H1 (cell line): ENCODE results near the gene ARHGAP15. TPM values are rescaled to one million over a fixed set of nuclear protein-coding genes. Genes with fewer than 3 reads are reported as not detected.

Source experiments
- CTCF ChIA-PET: fragments of 300-600 bp; sonication (Branson Sonifier 250); formaldehyde crosslinking; loops from one replicate; lab custom pipeline; 2021; ENCODE audit not compliant: partially characterized antibody; lab: Charles Lee
- POLR2A ChIA-PET: fragments of 300-600 bp; sonication (Branson Sonifier 250); formaldehyde crosslinking; loops from one replicate; lab custom pipeline; 2021; ENCODE audit warnings: inconsistent platforms; ENCODE audit not compliant: partially characterized antibody; lab: Charles Lee
- DNase-seq, 2 experiments: peaks; one replicate each; pipeline versions ENCODE4 v3.0.0 to v3.0.0-alpha.2; 2010 to 2022; ENCODE audit warnings: low spot score in 2 of 2, low read depth in 1 of 2, mixed read lengths in 1 of 2
- FAIRE-seq: peaks from 2 replicates; lab custom pipeline; 2011; peaks lifted over from hg19 to GRCh38; lab: Jason Lieb, UNC
- H2AFZ ChIP-seq: 2 replicates; pipeline ENCODE4 v1.8.1; 2012; ENCODE audit warnings: low read length, inconsistent platforms
- H2AK5ac ChIP-seq: 2 replicates; pipeline ENCODE4 v1.6.1; 2013; ENCODE audit warnings: low read depth, low read length
- H2BK120ac ChIP-seq: replicated peaks from 2 replicates; pipeline ENCODE3; 2013; ENCODE audit warnings: low read depth, low read length, inconsistent platforms
- H2BK12ac ChIP-seq: 2 replicates; pipeline ENCODE4 v1.6.1; 2013; ENCODE audit warnings: low read depth, low read length
- H2BK15ac ChIP-seq: 2 replicates; pipeline ENCODE4 v1.6.1; 2013; ENCODE audit warnings: low read length
- H2BK20ac ChIP-seq: 2 replicates; pipeline ENCODE4 v1.6.1; 2013; ENCODE audit warnings: low read length
- H2BK5ac ChIP-seq: 2 replicates; pipeline ENCODE4 v1.6.1; 2013; ENCODE audit warnings: low read depth, low read length
- H3K14ac ChIP-seq: 2 replicates; pipeline ENCODE4 v1.6.1; 2013; ENCODE audit warnings: inconsistent platforms; ENCODE audit not compliant: insufficient read length
- H3K18ac ChIP-seq: 2 replicates; pipeline ENCODE4 v1.6.1; 2013; ENCODE audit warnings: low read length; ENCODE audit errors: extremely low read depth
- H3K23ac ChIP-seq: 2 replicates; pipeline ENCODE4 v1.6.1; 2013; ENCODE audit warnings: inconsistent platforms; ENCODE audit not compliant: insufficient read length
- H3K23me2 ChIP-seq: 2 replicates; pipeline ENCODE4 v1.6.1; 2013; ENCODE audit warnings: low read depth, low read length
- H3K27ac ChIP-seq: 2 replicates; pipeline ENCODE4 v1.6.1; 2011; ENCODE audit warnings: low read depth, low read length, inconsistent platforms
- H3K27me3 ChIP-seq, 4 experiments: replicated peaks in 1 of 4; 1 replicate in 1 of 4; 2 replicates in 3 of 4; pipeline versions ENCODE4 v1.6.1 to v1.8.1; 2011 to 2013; ENCODE audit warnings: low read length in 3 of 4, mild to moderate bottlenecking in 3 of 4, inconsistent platforms in 2 of 4, mixed read lengths in 2 of 4, moderate library complexity in 1 of 4; ENCODE audit not compliant: control insufficient read depth in 3 of 4, insufficient read depth in 3 of 4; ENCODE audit errors: extremely low read depth in 1 of 4
- H3K36me3 ChIP-seq, 4 experiments: 2 replicates each; pipeline versions ENCODE4 v1.6.1 to v1.8.1; 2011 to 2013; ENCODE audit warnings: mild to moderate bottlenecking in 4 of 4, low read length in 3 of 4, moderate library complexity in 2 of 4, control low read depth in 1 of 4, inconsistent platforms in 1 of 4; ENCODE audit not compliant: insufficient read depth in 4 of 4, control insufficient read depth in 2 of 4
- H3K4ac ChIP-seq: replicated peaks from 2 replicates; pipeline ENCODE3; 2013; ENCODE audit warnings: low read length, low read depth, mixed read lengths, inconsistent platforms; ENCODE audit not compliant: insufficient read length
- H3K4me1 ChIP-seq, 4 experiments: replicated peaks in 1 of 4; 1 replicate in 1 of 4; 2 replicates in 3 of 4; pipeline versions ENCODE4 v1.6.1 to v1.8.1; 2011 to 2013; ENCODE audit warnings: low read length in 3 of 4, inconsistent platforms in 2 of 4, mixed read lengths in 1 of 4; ENCODE audit not compliant: insufficient read depth in 4 of 4, control insufficient read depth in 3 of 4
- H3K4me2 ChIP-seq, 2 experiments: 2 replicates each; pipeline versions ENCODE4 v1.6.1 to v1.8.1; 2011 to 2013; ENCODE audit warnings: low read depth in 2 of 2, low read length in 2 of 2, control low read depth in 1 of 2, inconsistent platforms in 1 of 2, mild to moderate bottlenecking in 1 of 2; ENCODE audit not compliant: insufficient read depth in 1 of 2
- H3K4me3 ChIP-seq, 4 experiments: fragments of 200-600, 300-600 bp in 1 of 4; sonication (generic), shearing (Covaris generic), sonication (Bioruptor Twin) in 1 of 4; 2 replicates each; pipeline versions ENCODE4 v1.5.1 to v1.8.1; 2011 to 2016; ENCODE audit warnings: low read length in 4 of 4, low read depth in 3 of 4, control low read depth in 2 of 4, inconsistent platforms in 2 of 4, mild to moderate bottlenecking in 2 of 4, mixed read lengths in 1 of 4, moderate library complexity in 1 of 4; ENCODE audit not compliant: insufficient read depth in 2 of 4; ENCODE audit errors: extremely low read depth in 1 of 4
- H3K56ac ChIP-seq: replicated peaks from 2 replicates; pipeline ENCODE3; 2013; ENCODE audit warnings: low read depth, mild to moderate bottlenecking, mixed read lengths, low read length, inconsistent platforms; ENCODE audit not compliant: insufficient read length
- H3K79me1 ChIP-seq: 2 replicates; pipeline ENCODE4 v1.6.1; 2013; ENCODE audit warnings: low read depth, low read length, control low read depth
- H3K79me2 ChIP-seq, 2 experiments: 2 replicates each; pipeline versions ENCODE4 v1.6.1 to v1.8.1; 2012 to 2013; ENCODE audit warnings: low read length in 2 of 2, mild to moderate bottlenecking in 2 of 2, inconsistent platforms in 1 of 2; ENCODE audit not compliant: insufficient read depth in 2 of 2, control insufficient read depth in 1 of 2
- H3K9ac ChIP-seq, 4 experiments: replicated peaks in 1 of 4; 1 replicate in 1 of 4; 2 replicates in 3 of 4; pipeline versions ENCODE4 v1.6.1 to v1.8.1; 2011 to 2013; ENCODE audit warnings: low read depth in 3 of 4, low read length in 3 of 4, control low read depth in 2 of 4, mild to moderate bottlenecking in 2 of 4, moderate library complexity in 2 of 4, inconsistent platforms in 1 of 4; ENCODE audit errors: extremely low read depth in 1 of 4
- H3K9me3 ChIP-seq, 2 experiments: 2 replicates each; pipeline versions ENCODE4 v1.6.1 to v1.8.1; 2012 to 2013; ENCODE audit warnings: mild to moderate bottlenecking in 2 of 2, moderate library complexity in 2 of 2, control low read depth in 1 of 2, inconsistent platforms in 1 of 2, low read depth in 1 of 2, low read length in 1 of 2, mixed read lengths in 1 of 2; ENCODE audit not compliant: insufficient read depth in 2 of 2
- H4K20me1 ChIP-seq, 2 experiments: replicated peaks in 1 of 2; 2 replicates each; pipeline versions ENCODE3 to v1.8.1; 2011 to 2013; ENCODE audit warnings: inconsistent platforms in 2 of 2, low read length in 2 of 2, mild to moderate bottlenecking in 1 of 2; ENCODE audit not compliant: insufficient read depth in 2 of 2, control insufficient read depth in 1 of 2
- H4K5ac ChIP-seq: 2 replicates; pipeline ENCODE4 v1.6.1; 2013; ENCODE audit warnings: low read length, low read depth, mixed read lengths, inconsistent platforms; ENCODE audit not compliant: insufficient read length
- H4K8ac ChIP-seq: 2 replicates; pipeline ENCODE4 v1.8.0; 2013; ENCODE audit warnings: mild to moderate bottlenecking, moderate library complexity, low read length, inconsistent platforms; ENCODE audit not compliant: insufficient read depth; ENCODE audit errors: extremely low read depth
- H4K91ac ChIP-seq: replicated peaks from 2 replicates; pipeline ENCODE3; 2013; ENCODE audit warnings: low read length, mixed read lengths, inconsistent platforms; ENCODE audit not compliant: insufficient read length
- CREB1 ChIP-seq: IDR thresholded peaks from 2 replicates; pipeline ENCODE4 v1.6.1; 2012; ENCODE audit warnings: inconsistent platforms
- CTCF ChIP-seq, 3 experiments: IDR thresholded peaks; 1 replicate in 2 of 3; 2 replicates in 1 of 3; pipeline versions ENCODE4 v1.5.1 to v1.6.1; 2011; ENCODE audit warnings: low read length in 3 of 3, mild to moderate bottlenecking in 3 of 3, inconsistent platforms in 2 of 3, low read depth in 1 of 3, moderate library complexity in 1 of 3; ENCODE audit not compliant: insufficient read depth in 1 of 3; ENCODE audit errors: control extremely low read depth in 1 of 3
- EGR1 ChIP-seq: IDR thresholded peaks from 2 replicates; pipeline ENCODE4 v1.6.1; 2011; ENCODE audit warnings: low read depth, low read length, borderline replicate concordance
- JUND ChIP-seq: IDR thresholded peaks from 2 replicates; pipeline ENCODE4 v1.6.1; 2011; ENCODE audit warnings: mild to moderate bottlenecking, improper control_type of control experiment, low read length
- SIN3A ChIP-seq, 2 experiments: IDR thresholded peaks in 1 of 2; conservative IDR thresholded peaks in 1 of 2; 2 replicates each; pipeline ENCODE4 v1.6.1; 2011 to 2012; ENCODE audit warnings: low read length in 2 of 2, improper control_type of control experiment in 1 of 2, low read depth in 1 of 2, mild to moderate bottlenecking in 1 of 2
- USF2 ChIP-seq: IDR thresholded peaks from 2 replicates; pipeline ENCODE4 v1.6.1; 2011; ENCODE audit warnings: low read length, improper control_type of control experiment
- WGBS, 2 experiments: shearing (Covaris generic) in 1 of 2; methylation state at CpG; one replicate each; pipeline versions ENCODE4 v1.1.6 to v1.1.7; 2013 to 2015; ENCODE audit warnings: low lambda C conversion rate in 2 of 2, mixed read lengths in 2 of 2, inconsistent platforms in 1 of 2, low coverage in 1 of 2, missing lambda C conversion rate in 1 of 2; ENCODE audit not compliant: insufficient replicate concordance in 2 of 2, insufficient coverage in 1 of 2, insufficient read length in 1 of 2; ENCODE audit errors: extremely low coverage in 1 of 2, missing lambda C conversion rate in 1 of 2; 5-methylcytosine and 5-hydroxymethylcytosine counted together
- polyA plus RNA-seq, 7 experiments: library from polyadenylated mRNA; depleted of rRNA in 3 of 7; stranded (reverse) in 5 of 7; unstranded in 2 of 7; fragments of >200 nt in 5 of 7; fragments of 200-250 nt in 2 of 7; gene quantifications; 1 replicate in 5 of 7; 2 replicates in 1 of 7; 4 replicates in 1 of 7; pipeline versions ENCODE4 v1.2.1 to v1.2.3, GENCODE V29; 2011 to 2013; ENCODE audit warnings: missing spikeins in 2 of 7, mixed read lengths in 2 of 7
- total RNA-seq: library from RNA; stranded (reverse); fragmentation: NEBNext Ultra II Directional; extraction: Animal tissue kit (Norgen Biotek cat#: 25700); gene quantifications from 2 replicates; pipeline ENCODE4 v1.2.1, GENCODE V29; 2021

Gene ARHGAP15
- total and polyA plus RNA-seq, 2 of the 8 experiments (the other 6 are each of a cell fraction or from before 2014, with no cell fraction given) = not detected

- Histone ChIP-seq H4K8ac (no peak overlapping the region), H2BK12ac (no peak overlapping the region), H3K9me3 (no peaks in the 10 kb centered on the region), H2BK20ac (no peak overlapping the region), H2AFZ (no peak overlapping the region), H3K27me3 (no peaks in the 10 kb centered on the region), H3K79me1 (no peaks in the 10 kb centered on the region), H3K4me2 (no peak overlapping the region), H3K23ac (no peak overlapping the region), H3K4me1 (peaks cover 0 to 5% (median 0%) of the 10 kb centered on the region in 4 experiments; a peak in 1 of 7 replicates), H3K14ac (no peak overlapping the region), H3K4ac (no peak overlapping the region), H3K18ac (no peak overlapping the region), H4K5ac (no peak overlapping the region), H3K79me2 (no peaks in the 10 kb centered on the region), H3K9ac (no peak overlapping the region), H4K20me1 (no peaks in the 10 kb centered on the region), H3K4me3 (no peak overlapping the region), H3K56ac (no peak overlapping the region), H3K36me3 (no peaks in the 10 kb centered on the region), H2BK15ac (no peak overlapping the region), H2BK5ac (no peak overlapping the region), H3K27ac (no peak overlapping the region), H3K23me2 (no peaks in the 10 kb centered on the region), H4K91ac (no peak overlapping the region), H2AK5ac (no peak overlapping the region), H2BK120ac (no peak overlapping the region)
- ChIA-PET POLR2A (no interaction called here), CTCF (interaction anchor here (0.6 to 1.7 kb wide), 17 partner anchors 8 to 445 kb away, joined by 3 to 8 read pairs (median 3); no protein-coding TSS in a partner anchor)
- whole genome bisulfite sequencing, 2 experiments = 94% methylated on average over 6 of the region's 6 CpGs; no CpG with 5 or more reads in 1 of the 2 experiments
- FAIRE-seq (no peak), DNase-seq (no peak)
- TF ChIP-seq EGR1 = no peak
- TF ChIP-seq USF2 = no peak
- TF ChIP-seq CTCF (IDR thresholded peaks at IDR 0.05; ENCODE audit: control extremely low read depth in 1 of 3, insufficient read depth in 1 of 3, low read depth in 1 of 3, low read length in 3 of 3) = no peak
- no peak for TF ChIP-seq SIN3A (conservative IDR thresholded peaks at IDR 0.05 in 1 of 2, IDR thresholded peaks at IDR 0.05 in 1 of 2; ENCODE audit: low read depth in 1 of 2, low read length in 2 of 2)
- TF ChIP-seq JUND = no peak
- TF ChIP-seq CREB1 = no peak
Measured at GRCh38 chr2:143685421-143686078, 556.3 kb downstream of the ARHGAP15 start.
